BE2C (cell line): ENCODE data around the gene NTRK2.

ENCODE experiments used
- DNase-seq: peaks from one replicate; pipeline ENCODE4 v3.0.0-alpha.2; 2020
- H3K27me3 ChIP-seq: fragments of 250-450 bp; sonication (Bioruptor Pico); 2 replicates; pipeline ENCODE4 v1.5.1; 2020; ENCODE audit warnings: mild to moderate bottlenecking
- H3K36me3 ChIP-seq: fragments of 250-450 bp; sonication (Bioruptor Pico); 2 replicates; pipeline ENCODE4 v1.5.1; 2020; ENCODE audit warnings: mild to moderate bottlenecking
- H3K4me1 ChIP-seq: fragments of 250-450 bp; sonication (Bioruptor Pico); 2 replicates; pipeline ENCODE4 v1.5.1; 2020
- H3K4me3 ChIP-seq: 2 replicates; pipeline ENCODE4 v1.5.1; 2011; ENCODE audit warnings: low read depth, low read length
- H3K9me3 ChIP-seq: fragments of 250-450 bp; sonication (Bioruptor Pico); 2 replicates; pipeline ENCODE4 v1.5.1; 2020
- TF ChIP-seq, protein P1 (sequence below): IDR thresholded peaks from 2 replicates; pipeline ENCODE4 v1.5.1; 2012; ENCODE audit warnings: mild to moderate bottlenecking, low read depth, low read length

Gene NTRK2

DNA sequence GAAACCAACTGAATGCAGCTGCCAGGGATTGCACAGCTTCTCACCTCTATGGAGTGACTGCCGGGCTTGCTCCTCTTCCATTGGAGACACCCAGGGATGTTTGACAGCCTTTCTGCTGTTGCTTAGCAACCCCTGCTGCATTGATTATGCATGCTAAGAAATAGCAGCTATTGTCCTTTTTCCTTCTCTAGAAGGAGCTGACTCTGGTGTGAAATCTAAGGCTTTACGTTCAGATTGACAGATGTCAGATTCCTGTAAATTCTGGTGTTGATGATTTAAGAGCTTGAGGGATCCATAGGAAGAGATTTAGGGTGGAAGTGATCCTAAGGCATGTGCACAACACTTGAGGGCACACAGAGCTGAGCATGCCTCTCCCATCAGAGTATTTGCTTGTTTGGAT, 267.7 kb downstream of the NTRK2 start:
- Histone ChIP-seq H3K9me3 (no peaks in the 10 kb centered on the region), H3K36me3 (no peaks in the 10 kb centered on the region), H3K4me1 (no peaks in the 10 kb centered on the region), H3K4me3 (no peak overlapping the region), H3K27me3 (no peaks in the 10 kb centered on the region)
- no peak for DNase-seq
- TF ChIP-seq, protein P1, sequence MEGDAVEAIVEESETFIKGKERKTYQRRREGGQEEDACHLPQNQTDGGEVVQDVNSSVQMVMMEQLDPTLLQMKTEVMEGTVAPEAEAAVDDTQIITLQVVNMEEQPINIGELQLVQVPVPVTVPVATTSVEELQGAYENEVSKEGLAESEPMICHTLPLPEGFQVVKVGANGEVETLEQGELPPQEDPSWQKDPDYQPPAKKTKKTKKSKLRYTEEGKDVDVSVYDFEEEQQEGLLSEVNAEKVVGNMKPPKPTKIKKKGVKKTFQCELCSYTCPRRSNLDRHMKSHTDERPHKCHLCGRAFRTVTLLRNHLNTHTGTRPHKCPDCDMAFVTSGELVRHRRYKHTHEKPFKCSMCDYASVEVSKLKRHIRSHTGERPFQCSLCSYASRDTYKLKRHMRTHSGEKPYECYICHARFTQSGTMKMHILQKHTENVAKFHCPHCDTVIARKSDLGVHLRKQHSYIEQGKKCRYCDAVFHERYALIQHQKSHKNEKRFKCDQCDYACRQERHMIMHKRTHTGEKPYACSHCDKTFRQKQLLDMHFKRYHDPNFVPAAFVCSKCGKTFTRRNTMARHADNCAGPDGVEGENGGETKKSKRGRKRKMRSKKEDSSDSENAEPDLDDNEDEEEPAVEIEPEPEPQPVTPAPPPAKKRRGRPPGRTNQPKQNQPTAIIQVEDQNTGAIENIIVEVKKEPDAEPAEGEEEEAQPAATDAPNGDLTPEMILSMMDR: no peak

DNA sequence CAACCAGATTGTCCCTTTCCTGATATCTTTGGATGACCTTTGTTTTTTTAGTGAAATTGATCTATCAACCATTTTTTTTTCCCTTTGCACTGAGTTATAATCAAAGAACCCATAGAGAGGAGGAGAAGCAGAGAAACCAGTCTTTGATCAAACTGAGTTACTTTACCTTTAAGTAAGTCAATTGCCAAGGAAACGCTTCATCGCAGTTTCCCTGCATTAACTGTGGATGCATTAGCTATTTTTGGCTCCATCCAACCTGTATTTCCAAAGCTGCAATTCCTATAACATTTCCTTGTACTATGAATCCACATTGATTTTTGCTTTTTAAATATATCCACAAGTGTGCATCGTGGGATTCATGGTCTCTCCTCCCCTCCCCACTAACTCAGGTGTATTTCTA, 268.1 kb downstream of the NTRK2 start:
- TF ChIP-seq, protein P1: no peak
- Histone ChIP-seq H3K27me3 (no peaks in the 10 kb centered on the region), H3K4me3 (no peak overlapping the region), H3K9me3 (no peaks in the 10 kb centered on the region), H3K4me1 (no peaks in the 10 kb centered on the region), H3K36me3 (no peaks in the 10 kb centered on the region)
- DNase-seq: no peak

DNA sequence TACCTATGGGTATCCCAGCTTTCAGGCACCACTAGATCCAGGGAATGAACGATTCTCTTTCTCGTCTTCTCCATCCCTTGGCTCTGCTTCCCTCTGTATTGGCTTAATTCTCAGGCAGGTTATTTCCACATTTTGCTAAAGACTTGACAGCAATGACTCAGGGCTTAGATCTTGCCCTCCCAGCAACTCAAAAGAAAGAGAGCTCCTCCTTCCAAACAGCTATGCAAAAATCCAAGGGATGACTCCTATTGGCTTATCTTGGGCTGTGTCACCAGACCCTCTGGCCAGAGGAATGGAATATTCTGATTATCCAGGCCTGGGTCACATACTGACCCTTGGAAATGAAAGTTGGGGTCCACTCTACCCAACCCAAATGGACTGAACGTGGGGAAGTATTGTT, 270.2 kb downstream of the NTRK2 start:
- H3K36me3 ChIP-seq: no peaks in the 10 kb centered on the region
- H3K27me3 ChIP-seq: no peaks in the 10 kb centered on the region
- H3K9me3 ChIP-seq: no peaks in the 10 kb centered on the region
- TF ChIP-seq, protein P1: no peak
- no peaks in the 10 kb centered on the region for H3K4me1 ChIP-seq
- H3K4me3 ChIP-seq: no peak overlapping the region
- DNase-seq: no peak

DNA sequence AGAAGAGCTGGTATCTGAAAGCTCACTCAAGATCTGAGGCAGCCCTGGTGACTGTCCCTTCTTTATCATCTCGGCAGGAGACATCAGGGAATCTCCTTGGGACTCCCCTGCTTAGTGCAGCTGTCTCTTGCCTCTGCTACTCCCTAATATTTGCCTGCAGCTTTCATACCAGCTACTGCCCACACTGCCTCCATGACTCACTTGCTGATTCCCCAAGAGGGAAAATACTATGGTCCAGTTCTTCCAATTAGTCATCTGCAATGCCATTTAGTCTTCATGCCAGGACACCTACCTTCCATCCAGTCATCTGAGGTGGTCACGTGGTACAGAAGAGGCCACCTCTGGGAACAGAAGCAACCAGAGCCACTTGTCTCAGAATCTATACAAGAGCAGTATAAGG, 270.8 kb downstream of the NTRK2 start:
- TF ChIP-seq, protein P1: no peak
- no peak for DNase-seq

DNA sequence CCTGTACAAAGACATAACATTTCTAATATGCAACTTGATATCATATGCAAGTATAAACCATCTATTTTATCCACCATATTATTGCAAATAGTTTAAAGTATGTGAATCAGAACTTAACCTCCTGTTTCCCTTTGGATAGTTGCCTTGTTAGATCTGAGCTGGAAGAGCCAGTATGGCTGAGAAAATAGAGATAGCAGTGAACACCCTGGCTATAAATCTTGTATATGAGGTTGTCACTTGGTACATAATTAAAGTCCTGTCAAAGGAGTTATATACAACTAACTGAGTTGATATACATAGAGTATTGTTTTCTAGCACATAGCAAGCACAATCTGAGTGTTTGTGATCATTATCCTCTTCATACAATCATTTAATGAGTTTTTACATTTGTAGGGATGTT, 272.3 kb downstream of the NTRK2 start:
- H3K27me3 ChIP-seq: no peaks in the 10 kb centered on the region
- H3K4me1 ChIP-seq: no peaks in the 10 kb centered on the region
- TF ChIP-seq, protein P1: no peak
- DNase-seq: no peak
- H3K36me3 ChIP-seq: no peaks in the 10 kb centered on the region
- no peak overlapping the region for H3K4me3 ChIP-seq
- H3K9me3 ChIP-seq: no peaks in the 10 kb centered on the region

More for the DNA sequence above, 270.8 kb downstream of the NTRK2 start:
- H3K27me3 ChIP-seq: no peaks in the 10 kb centered on the region
- H3K4me3 ChIP-seq: no peak overlapping the region
- no peaks in the 10 kb centered on the region for H3K4me1 ChIP-seq
- no peaks in the 10 kb centered on the region for H3K36me3 ChIP-seq
- no peaks in the 10 kb centered on the region for H3K9me3 ChIP-seq

DNA sequence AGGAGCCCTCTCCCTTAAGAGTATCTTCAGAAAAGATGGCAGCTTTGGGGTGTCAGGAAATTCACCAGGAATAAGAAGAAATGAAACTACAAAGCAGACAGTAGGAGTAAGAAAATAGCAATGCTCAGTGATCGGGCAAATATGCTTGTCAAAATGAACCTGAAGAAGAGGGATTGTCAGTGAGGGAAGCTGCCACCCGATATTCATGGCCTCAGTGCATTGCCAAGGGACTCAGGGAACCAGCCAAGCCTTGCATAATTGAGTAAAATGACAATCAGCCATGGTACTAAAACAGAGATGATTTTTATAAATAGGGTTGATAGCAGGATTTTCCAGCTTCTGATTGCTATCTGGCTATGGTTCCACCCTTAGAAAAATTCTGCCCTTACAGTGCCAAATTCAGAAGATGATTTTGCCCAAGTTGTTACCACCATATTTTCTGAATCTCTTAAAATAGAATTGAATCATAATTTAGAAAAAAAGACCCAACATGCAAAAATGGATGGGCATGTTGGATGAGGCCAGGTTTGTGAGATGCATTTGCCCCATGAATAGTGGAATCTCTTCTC, 274.0 kb downstream of the NTRK2 start:
- no peaks in the 10 kb centered on the region for H3K27me3 ChIP-seq
- TF ChIP-seq, protein P1: no peak
- H3K4me3 ChIP-seq: no peak overlapping the region
- no peak for DNase-seq
- H3K4me1 ChIP-seq: no peaks in the 10 kb centered on the region
- H3K36me3 ChIP-seq: no peaks in the 10 kb centered on the region
- H3K9me3 ChIP-seq: no peaks in the 10 kb centered on the region
